ENCODE measurements around the gene GRK4.

The GRK4 gene

GRCh38 chr4:2965262-2965661 lies 1.9 kb downstream of the GRK4 start:
- no peak for DNase-seq
- Mint-ChIP-seq H3K36me3 (ENCODE audit: low read depth) (peaks cover 5% of the 10 kb centered on the region), H3K9me3 (no peaks in the 10 kb centered on the region), H3K4me3 (peak overlapping the region; percentile 93), H3K27ac (peak overlapping the region; percentile 19), H3K4me1 (peaks cover 38% of the 10 kb centered on the region), H3K27me3 (ENCODE audit: low read depth, poor library complexity) (peaks cover 6% of the 10 kb centered on the region)
- no peak for TF ChIP-seq CTCF (IDR thresholded peaks at IDR 0.05)

GRCh38 chr4:2968381-2968780 lies 5.0 kb downstream of the GRK4 start:
- Mint-ChIP-seq H3K36me3 (ENCODE audit: low read depth) (peaks cover 5% of the 10 kb centered on the region), H3K9me3 (no peaks in the 10 kb centered on the region), H3K4me1 (peaks cover 33% of the 10 kb centered on the region), H3K27ac (no peak overlapping the region), H3K4me3 (no peak overlapping the region), H3K27me3 (ENCODE audit: low read depth, poor library complexity) (peaks cover 6% of the 10 kb centered on the region)
- TF ChIP-seq CTCF (IDR thresholded peaks at IDR 0.05): no peak
- DNase-seq: no peak

GRCh38 chr4:2971275-2971674 lies 7.9 kb downstream of the GRK4 start:
- Mint-ChIP-seq H3K36me3 (ENCODE audit: low read depth) (no peaks in the 10 kb centered on the region), H3K27ac (peak overlapping the region; percentile 35), H3K4me3 (no peak overlapping the region), H3K4me1 (peaks cover 26% of the 10 kb centered on the region), H3K9me3 (no peaks in the 10 kb centered on the region), H3K27me3 (ENCODE audit: low read depth, poor library complexity) (peaks cover 6% of the 10 kb centered on the region)
- DNase-seq: no peak
- TF ChIP-seq CTCF (IDR thresholded peaks at IDR 0.05): no peak

GRCh38 chr4:2977211-2978088 lies 14.1 kb downstream of the GRK4 start:
- Mint-ChIP-seq H3K4me1 (peaks cover 13% of the 10 kb centered on the region), H3K36me3 (ENCODE audit: low read depth) (no peaks in the 10 kb centered on the region), H3K27me3 (ENCODE audit: low read depth, poor library complexity) (peaks cover 18% of the 10 kb centered on the region), H3K4me3 (no peak overlapping the region), H3K27ac (peak overlapping the region; percentile 38), H3K9me3 (no peaks in the 10 kb centered on the region)
- no peak for TF ChIP-seq CTCF (IDR thresholded peaks at IDR 0.05)
- no peak for DNase-seq

GRCh38 chr4:2981256-2981819 lies 18.0 kb downstream of the GRK4 start:
- Mint-ChIP-seq H3K36me3 (ENCODE audit: low read depth) (no peaks in the 10 kb centered on the region), H3K4me1 (no peaks in the 10 kb centered on the region), H3K9me3 (peaks cover 4% of the 10 kb centered on the region), H3K27me3 (ENCODE audit: low read depth, poor library complexity) (peaks cover 15% of the 10 kb centered on the region), H3K4me3 (no peak overlapping the region), H3K27ac (no peak overlapping the region)
- DNase-seq: no peak
- no peak for TF ChIP-seq CTCF (IDR thresholded peaks at IDR 0.05)
